AG09309 (cell line): ENCODE results near the gene FAM78B.

Source experiments
- DNase-seq: peaks from one replicate; pipeline ENCODE4 v3.0.0-alpha.2; 2010; ENCODE audit warnings: low read depth
- H3K4me3 ChIP-seq: 2 replicates; pipeline ENCODE4 v1.5.1; 2011; ENCODE audit warnings: mild to moderate bottlenecking, low read depth, low read length, moderate library complexity; ENCODE audit not compliant: control insufficient read depth
- CTCF ChIP-seq: IDR thresholded peaks from 2 replicates; pipeline ENCODE4 v1.5.1; 2011; ENCODE audit warnings: mild to moderate bottlenecking, low read depth, low read length, inconsistent platforms; ENCODE audit not compliant: insufficient read depth, control insufficient read depth; ENCODE audit errors: missing control alignments

The FAM78B gene

DNA sequence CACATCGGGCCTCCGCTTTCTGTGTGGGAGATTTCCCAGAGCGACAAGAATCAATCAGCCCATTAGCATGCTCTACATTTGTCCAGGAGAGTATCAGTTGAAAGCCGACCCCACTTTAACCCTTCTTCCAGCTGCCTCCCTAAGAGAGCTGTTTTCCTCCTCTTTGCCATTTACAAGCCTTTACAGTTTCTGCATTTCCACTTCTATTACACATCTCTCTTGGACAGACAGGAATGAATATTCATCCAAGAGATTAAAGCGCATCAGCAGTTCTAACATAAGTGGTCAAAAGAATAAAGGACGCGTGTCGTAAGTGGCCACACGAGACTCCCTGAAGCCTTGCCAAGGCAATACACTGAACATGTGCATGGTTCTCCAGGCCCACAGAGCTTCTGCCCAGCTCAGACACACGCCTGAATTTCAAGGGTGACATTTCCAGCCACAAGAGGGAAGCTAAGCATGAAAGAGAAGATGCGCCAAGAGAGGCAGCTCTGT lies 47.3 kb downstream of the FAM78B start:
- DNase-seq: no peak
- no peak overlapping the region for H3K4me3 ChIP-seq
- no peak for TF ChIP-seq CTCF

DNA sequence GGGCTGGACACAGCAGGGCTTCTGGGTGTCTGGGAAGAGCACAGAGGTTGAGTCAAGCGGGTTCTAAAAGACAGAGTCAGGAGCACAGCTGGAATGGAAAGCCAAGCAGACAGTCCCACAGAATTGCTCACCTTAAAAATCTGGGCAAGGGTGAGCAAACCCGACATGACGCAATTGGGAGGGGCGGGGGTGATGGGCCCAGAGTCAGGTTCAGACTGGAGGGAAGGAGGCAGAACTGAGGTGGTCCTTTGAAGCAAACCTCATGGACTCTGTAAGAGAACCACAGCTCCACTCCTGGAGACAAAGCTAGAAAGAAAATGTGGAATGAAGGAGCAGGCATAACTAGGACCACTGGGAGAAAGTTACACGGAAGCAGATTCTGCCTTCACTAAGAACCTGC lies 49.0 kb downstream of the FAM78B start:
- no peak for TF ChIP-seq CTCF
- no peak overlapping the region for H3K4me3 ChIP-seq
- DNase-seq: no peak

DNA sequence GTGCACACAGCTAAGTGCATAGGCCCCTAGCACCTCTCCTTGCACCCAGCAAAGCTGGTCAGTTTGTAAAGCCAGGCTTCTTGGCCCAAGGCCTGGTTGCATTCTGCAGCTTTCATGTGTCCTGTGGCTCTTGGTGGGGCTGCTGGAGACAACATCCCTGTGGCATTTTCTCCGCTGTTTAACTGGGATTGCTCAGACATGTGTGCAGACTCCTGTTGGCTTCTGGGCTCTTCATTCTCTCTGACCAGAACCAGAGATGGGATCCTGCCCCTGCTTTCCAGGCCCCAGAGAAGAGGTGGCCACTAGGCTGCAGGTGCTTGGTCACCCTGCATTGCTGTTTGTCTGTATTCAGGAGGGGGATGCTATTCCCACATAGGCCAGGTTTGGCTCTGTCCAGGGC lies 50.8 kb downstream of the FAM78B start:
- no peak for DNase-seq
- no peak for TF ChIP-seq CTCF

DNA sequence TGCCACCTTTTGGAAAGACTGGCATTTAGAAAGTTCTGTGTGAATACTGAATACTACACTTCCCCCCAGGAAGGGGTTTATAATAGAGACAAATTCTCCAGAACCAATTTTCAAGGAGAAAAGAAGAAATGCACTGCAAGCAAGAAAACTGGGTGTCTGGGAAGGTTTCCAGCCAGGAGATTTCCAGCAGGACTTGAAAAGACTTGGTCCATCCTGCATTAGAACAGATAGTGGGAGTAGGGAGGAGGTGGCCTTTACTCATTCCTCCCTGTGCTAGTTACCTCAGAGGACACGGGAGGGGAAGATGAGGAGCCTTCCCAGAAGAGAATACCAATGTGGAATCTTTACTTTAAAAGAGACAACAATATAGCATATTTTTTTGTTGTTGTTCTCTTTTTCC lies 52.4 kb downstream of the FAM78B start:
- DNase-seq: no peak
- TF ChIP-seq CTCF: no peak
- H3K4me3 ChIP-seq: no peak overlapping the region

More for the DNA sequence above, 50.8 kb downstream of the FAM78B start:
- no peak overlapping the region for H3K4me3 ChIP-seq

DNA sequence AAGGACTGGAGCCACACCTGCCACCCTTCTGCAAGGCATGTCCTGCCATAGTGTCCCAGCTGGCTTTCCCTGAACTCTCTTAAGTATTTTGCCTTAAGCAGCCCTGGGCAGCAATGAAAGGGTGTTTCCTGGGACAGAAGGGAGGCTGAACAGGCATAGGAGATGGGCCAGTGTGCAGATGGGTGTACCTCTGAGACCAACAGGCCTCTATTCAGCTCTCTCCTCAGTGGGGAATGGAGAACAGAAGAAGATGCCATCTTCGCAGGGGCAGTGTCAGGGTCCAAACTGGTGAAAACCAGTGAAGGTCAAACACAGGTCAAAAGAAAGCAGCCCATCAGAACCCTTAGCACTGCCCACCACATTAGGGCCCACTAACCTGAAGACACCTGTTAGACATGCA lies 53.2 kb downstream of the FAM78B start:
- DNase-seq: no peak
- TF ChIP-seq CTCF: no peak
- no peak overlapping the region for H3K4me3 ChIP-seq

- H3K4me3 ChIP-seq: no peak overlapping the region
- DNase-seq: no peak
- TF ChIP-seq CTCF: no peak
Observed at GRCh38 chr1:166113031-166113430, 53.8 kb downstream of the FAM78B start.

- DNase-seq: no peak
- no peak for TF ChIP-seq CTCF
- no peak overlapping the region for H3K4me3 ChIP-seq
Observed at GRCh38 chr1:166112425-166112824, 54.4 kb downstream of the FAM78B start.
